ENCODE measurements around the gene FKRP. TPM values are rescaled to one million over a fixed set of nuclear protein-coding genes. Genes with fewer than 3 reads are reported as not detected.
"Not testable (repeated sequence)": the region's sequence is repeated elsewhere in the genome, so short reads cannot be mapped to it uniquely, and the experiment has no call there.

FKRP gene, protein sequence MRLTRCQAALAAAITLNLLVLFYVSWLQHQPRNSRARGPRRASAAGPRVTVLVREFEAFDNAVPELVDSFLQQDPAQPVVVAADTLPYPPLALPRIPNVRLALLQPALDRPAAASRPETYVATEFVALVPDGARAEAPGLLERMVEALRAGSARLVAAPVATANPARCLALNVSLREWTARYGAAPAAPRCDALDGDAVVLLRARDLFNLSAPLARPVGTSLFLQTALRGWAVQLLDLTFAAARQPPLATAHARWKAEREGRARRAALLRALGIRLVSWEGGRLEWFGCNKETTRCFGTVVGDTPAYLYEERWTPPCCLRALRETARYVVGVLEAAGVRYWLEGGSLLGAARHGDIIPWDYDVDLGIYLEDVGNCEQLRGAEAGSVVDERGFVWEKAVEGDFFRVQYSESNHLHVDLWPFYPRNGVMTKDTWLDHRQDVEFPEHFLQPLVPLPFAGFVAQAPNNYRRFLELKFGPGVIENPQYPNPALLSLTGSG
- 5.4 and 9.2 TPM in 2 replicates for total RNA-seq (2014; rRNA removed; shearing (Covaris generic))

DNA sequence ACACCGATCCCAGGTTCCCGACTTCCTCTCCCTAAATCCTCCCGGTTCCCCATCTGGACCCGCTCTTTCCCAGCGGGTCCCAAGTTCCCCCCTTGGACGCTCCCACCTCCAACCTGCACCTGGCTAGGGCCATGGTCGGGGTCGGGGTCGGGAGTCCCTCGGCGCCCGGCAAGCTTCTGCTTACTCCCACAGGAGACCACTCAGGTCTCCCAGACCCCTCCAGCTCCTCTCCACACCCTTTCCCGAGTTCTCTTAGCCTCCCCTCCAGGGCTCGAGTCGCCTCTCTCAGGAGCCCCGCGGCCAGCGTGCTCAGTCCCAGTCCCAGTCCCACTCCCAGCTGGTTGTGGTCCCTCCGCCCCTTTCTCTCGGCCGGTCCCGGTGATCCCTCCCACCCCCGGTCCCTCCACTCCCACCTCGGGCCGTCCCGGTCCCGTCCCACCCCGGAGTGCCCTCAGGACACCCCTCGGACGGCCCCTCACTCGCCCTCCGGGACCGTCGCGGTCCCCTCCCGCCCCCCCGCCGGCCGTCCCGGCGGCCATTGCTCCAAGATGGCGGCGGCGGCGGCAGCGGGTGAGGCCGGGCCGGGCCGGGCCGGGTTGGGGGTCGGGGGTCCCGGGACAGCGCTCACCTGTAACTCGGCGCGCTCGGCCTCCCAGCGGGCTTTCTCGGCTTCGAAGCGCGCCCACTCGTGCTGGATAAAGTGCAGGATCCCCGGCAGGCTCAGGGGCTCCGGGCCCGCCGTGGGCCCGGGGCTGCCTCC is at the start of gene FKRP:
Gene FKRP, plus strand, starts transcription at position 537 of the 760 bp plus-strand sequence. CDS start 9,394 bp downstream, outside the sequence.
- DNase-seq (ENCODE audit: low read depth), result peak; percentile 26

DNA sequence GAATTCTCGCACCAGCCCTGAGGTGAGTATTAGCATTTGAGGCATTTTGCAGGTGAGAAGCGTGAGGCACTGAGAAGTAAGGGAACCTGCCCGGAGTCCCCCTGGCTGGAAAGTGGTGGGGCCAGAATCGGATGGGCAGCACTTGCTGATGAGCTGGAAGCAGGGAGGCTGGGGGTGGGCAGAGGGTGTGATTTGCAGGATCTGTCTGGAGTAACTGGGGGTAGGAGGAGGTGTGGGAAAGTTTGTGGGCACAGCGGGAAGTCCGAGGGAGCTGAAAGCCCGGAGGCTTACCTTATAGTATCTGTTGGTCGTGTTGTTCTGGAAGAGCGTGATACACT is 49.0 kb upstream of the FKRP start:
- no peak for DNase-seq (ENCODE audit: low read depth)

DNA sequence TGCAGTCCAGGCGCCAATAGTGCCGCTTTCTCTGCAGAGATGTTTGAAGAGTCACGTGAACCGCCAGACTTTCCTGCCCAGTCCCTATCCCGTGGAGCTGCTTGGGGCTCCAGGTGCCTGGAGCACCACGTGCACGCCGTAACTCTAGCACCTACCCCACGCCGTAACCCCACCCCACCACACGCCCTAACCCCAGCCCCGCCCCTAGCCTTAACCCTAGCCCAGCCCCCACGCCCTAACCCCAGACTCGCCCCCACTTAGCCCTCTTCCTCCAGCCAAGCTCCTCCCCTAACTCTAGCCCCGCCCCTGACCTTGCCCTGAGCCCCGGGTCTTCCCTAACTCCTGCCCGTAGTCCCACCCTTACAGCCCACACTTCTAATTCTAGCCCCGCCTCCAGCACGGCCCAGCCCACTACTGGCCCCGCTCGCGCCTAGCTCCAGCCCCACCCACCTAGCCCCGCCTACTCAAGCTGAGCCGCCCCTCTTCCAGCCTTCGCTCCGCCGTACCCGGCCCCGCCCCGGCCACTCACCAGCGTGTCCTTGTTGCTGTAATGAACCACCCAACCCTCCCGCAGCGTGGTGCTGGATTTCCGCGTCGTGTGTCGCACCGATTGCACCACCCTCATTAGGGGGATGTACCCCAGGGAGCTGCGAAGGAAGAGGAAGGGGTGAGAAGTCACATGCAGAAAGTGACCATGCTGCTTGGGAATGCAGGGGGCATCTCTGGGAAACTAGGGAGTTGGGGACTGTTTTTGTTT is 48.5 kb upstream of the FKRP start:
- DNase-seq (ENCODE audit: low read depth), result peak; percentile 79

DNA sequence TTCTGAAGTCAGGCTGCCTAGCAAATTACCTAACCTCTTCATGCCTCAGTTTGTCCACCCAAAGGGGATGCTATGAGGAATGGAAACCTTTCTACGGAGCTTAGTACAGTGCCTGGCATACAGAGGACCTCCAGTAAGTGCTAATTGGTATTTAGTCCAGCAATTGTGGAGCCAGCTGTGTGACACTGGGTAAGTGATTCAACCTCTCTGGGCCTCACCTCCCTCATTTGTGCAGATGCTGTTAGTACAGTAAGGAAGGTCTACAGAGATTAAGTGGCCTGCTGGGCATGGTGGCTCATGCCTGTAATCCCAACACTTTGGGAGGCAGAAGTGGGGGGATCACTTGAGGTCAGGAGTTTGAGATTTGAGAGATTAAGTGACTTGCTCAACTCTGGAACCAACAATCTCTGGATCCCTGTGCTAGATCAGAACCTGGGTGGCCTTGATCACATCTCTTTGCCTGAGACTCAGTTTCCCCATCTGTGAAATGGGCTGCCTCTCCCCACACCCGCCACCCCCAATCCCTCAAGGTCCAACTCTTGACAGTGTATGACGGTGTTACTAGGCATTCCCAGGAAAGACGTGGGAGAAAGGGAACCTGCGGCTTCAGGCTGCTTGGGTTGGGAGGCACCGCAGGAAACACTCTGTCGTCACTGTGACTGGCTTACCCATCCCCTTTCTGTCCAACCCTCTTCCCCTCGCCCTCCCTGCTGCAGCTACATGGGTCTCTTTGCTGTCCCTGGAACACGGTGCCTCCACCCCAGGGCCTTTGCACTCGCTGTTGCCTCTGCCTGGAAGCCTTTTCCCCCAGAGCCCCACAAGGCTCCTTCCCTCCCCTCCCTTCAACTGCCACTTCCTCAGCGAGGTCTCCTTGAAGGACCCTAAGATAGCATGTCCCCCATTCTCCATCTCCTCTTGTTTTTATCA is 47.2 kb upstream of the FKRP start:
- DNase-seq (ENCODE audit: low read depth), result no peak

DNA sequence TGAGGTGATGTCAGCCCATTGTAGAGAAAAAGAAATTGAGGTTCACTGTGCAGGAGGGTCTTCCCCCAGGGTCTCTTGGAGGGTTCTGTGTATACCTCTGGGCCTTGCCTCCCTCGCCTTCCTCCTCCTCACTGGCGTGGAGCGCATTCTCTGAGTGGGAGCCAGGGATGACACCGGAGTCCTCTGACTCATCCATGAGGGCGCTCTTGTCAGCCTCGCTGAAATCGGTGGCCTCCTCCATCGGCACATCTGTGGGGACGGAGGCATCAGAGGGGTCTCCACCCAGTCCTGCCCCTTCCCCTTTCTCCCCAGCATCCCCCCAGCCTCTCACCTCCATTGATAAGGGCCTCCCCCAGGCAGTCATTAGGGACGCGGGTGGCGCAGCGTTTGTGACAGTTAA is 45.2 kb upstream of the FKRP start:
- DNase-seq (ENCODE audit: low read depth), result no peak

DNA sequence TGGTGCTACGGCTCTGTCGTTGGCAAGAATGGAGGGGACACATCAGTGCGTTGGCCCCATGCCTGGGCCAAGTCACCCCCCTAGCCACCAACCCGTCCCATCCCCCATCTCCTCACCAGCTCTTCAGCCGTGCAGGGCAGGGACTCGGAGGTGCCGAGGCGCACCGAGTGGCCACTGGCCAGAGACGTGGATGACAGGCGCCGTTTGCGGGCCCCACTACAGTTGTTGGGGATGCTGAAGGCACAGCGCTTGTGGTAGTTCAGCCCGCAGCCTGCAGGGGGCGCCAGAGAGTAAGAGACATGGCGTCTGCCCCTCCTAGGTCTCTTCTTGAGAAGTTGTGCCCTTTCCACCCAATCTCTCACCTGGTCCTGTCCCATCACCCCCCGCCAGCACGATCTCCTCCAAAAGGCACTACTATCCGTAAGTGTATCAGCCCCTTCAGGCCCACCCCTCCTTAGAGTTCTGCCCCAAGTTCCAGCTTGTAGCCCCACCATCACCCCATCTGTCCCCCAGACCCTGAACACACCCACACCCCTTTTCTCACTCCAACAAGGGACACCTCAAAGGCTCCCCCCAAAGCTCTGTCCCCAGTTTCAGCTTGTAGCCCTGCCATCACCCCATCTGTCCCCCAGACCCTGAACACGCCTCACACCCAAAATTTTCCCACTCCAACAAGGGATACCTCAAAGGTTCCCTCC is 41.3 kb upstream of the FKRP start:
- DNase-seq (ENCODE audit: low read depth), result peak; percentile 47

DNA sequence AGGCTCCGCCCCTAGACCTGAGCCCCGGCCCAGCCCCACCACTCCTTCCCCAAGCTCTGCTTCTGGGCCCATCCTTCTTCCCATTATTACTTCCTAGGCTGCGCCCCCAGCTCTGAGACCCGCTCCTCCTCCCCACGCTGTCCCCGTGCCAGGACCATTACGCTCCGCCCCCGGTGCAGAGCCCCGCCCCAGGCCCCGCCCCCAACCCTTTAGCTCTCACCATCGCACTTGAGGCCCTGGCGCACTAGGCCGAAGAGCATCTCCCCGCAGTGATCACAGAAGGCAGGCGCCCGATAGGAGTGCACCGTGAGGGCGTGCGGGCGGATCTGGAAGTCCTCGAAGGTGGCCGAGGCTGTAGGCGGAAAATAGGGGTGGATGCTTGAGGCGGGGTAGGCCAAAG is 35.2 kb upstream of the FKRP start:
- no peak for DNase-seq (ENCODE audit: low read depth)

DNA sequence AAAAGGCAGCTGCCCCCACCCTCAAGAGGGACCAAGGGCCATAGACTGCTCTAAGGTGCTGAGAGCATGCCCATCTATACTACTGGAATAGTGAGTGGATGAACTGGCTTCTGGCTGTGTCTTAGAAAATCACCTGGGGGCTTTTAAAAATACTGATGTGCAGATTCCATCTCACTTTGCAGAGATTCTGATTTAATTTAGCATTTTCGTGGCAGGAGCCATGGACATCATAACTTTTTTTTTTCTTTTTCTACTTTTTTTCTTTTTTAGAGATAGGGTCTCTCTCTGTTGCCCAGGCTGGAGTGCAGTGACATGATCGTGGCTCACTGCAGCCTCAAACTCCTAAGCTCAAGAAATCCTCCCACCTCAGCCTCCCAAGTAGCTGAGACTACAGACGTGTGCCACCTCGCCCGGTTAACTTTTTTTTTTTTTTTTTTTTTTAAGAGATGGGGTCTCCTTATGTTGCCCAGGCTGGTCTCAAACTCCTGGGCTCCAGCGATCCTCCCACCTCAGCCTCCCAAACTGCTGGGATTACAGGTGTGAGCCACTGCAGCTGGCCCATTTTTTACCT is 33.0 kb upstream of the FKRP start:
- not testable (repeated sequence) for DNase-seq (ENCODE audit: low read depth)

DNA sequence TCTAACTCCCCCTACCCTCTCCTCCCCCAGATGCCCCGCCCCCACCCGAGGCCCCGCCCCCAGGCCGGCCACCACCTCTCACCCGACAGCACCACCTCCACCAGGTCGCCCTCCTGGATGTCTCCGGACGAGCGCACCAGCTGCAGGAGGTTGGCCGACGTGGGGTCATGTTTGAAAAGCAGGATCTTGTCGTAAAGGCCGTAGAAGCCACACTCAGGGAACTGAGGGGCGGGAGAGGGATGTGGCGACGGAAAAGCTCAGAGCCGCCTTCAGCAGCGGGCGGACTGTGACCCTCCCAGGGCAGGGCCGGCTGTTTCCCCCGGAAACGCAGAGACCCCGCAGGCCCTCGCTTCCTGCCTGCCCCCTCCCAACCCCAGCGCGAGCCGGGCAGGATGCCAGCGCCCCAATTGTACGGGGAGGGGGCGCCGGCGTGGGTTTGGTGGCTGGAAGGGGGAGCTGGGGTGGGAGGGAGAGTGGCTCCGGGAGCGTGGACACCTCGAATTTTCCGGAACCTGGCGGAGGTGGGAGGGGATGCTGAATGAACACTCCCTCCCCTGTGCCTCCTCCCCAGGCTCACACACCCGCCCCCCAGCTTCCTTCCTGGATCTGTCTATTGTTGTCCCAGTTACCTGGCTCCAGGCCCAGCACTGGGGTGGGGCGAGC is 31.9 kb upstream of the FKRP start:
- DNase-seq (ENCODE audit: low read depth), result peak; percentile 82

DNA sequence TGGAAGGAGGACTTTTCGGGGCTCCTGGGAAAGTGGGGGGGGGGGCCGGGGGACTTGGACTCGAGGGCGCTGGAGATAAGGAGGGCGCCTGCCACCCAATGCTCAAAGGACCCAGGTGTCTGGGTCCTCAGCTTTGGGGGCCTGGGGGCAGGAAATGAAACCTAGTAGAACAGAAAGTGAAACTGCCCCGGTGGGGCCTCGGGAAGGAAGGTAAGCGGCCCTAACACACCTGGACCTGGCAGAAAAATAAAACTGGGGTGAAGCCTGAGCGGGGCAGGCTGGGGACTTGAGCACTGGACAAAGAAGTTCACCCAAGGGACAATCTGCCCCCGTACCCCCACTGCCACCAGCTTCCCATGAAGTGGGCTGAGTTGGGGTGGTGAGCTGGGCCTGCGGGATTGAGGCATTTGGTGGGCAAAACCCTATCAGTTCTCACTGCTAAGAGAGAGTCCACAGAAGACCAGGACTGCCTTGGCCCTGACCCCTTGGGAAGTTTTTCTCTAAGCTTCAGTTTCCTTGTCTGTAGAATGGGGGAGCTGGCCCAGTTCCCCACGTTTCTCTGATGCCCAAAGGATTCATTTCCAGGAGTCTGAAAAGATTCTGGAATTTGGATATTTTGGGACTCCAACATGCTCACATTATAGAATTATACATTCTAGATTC is 31.3 kb upstream of the FKRP start:
- DNase-seq (ENCODE audit: low read depth), result no peak

DNA sequence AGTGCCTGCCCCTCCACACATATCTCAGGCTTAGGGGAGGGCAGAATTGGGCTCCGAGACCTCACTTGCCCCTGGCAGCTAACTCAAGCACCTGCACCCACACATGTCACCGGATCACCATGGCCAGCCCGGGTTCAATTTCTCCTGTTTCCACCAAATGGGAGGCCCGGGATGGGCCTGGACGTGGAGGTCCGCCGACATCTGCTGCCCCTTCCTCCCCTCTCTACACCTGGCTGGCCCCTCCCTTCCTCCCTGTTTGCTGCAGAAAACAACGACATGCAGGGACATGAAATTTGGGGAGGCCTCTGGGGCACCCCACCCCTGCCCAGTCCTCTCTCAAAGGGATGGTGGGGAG is 30.3 kb upstream of the FKRP start:
- DNase-seq (ENCODE audit: low read depth), result no peak

DNA sequence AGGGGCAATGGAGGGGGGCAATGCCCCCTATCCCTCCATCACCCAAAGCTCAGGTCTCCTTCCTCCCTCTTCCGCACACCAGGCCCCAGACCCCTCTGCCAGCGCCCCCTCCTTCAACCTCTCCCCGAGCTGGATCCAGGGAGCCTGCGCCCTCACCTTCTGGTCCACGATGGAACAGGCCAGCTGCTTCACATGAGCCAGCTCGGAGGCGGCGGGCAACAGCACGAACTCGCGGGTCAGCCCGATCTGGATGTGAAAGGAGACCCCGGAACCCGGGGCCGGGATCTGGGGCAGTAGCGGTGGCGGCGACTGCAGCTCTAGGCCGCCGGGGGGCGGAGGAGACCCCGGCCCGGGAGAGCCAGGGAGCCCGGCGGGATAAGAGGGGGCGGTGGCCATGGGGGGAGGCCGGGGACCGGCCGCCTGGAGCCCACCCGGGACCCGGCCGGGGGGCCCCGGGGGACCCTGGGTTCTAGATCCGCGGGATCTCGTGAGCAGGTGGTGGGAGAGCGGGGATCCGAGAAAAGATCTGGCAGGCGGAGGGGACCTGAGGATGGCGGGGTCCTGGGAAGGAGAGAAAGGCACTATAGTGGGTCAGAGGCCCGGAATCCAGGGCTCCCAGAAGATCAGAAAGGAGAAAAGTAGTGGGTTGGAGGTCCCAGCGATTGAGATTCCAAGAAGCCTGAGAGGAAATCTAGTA is 29.7 kb upstream of the FKRP start:
- peak; percentile 15 for DNase-seq (ENCODE audit: low read depth)

DNA sequence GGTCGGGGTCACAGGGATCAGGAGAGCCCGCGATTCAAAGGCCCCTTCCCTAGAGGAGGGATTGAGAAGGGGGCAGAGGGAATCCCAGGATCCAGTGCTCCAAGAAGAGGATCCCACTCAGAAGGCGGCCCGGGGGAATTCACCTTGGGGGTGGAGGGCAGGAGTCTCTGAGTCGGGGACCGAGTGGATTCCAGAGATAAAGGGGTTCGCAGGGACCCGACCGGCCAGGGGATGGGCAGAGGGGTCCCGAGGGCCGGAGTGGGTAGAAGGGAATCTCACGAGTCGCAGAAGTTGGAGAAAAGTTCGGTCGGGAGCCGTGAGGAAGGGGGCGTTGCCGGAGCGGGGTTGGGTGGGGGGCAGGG is 29.2 kb upstream of the FKRP start:
- DNase-seq (ENCODE audit: low read depth), result no peak

DNA sequence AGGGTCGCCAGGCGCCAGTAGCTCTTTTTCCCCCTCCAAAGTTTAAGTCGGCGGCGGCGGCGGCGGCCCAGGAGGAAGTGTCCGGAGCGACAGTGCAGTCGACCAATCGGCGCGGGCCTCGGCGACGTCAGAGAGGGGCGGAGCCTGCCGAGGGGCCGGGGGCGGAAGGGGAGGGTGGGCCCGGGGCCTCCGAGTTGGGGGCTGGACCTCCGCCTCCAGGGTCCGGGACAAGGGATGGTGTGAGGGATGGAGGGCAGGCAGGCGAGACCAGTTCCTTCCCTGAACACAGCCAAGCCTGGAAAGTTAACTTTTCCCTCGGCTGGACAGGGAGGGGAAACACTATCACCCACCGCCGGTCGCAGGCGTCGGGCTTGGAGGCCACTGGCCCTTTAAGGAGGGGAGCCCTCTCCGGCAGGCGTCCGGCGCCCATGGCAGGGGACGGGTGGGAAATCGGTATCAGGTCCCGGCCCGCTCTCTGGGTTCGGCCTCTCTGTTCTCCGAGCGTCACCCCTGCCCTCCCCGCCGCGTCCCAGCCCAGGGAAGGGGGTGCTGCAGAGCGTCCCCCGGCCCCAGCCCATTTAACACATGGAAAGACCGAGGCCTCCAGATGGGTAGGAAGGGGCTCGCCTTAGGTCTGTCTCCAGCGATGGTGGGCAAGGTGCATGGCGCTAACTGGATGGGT is 28.7 kb upstream of the FKRP start, which contains the start of gene PRKD2:
Gene PRKD2, minus strand, starts transcription at position 81 of the 682 bp plus-strand sequence. CDS start 744 bp downstream, outside the sequence.
- DNase-seq (ENCODE audit: low read depth), result peak; percentile 80

DNA sequence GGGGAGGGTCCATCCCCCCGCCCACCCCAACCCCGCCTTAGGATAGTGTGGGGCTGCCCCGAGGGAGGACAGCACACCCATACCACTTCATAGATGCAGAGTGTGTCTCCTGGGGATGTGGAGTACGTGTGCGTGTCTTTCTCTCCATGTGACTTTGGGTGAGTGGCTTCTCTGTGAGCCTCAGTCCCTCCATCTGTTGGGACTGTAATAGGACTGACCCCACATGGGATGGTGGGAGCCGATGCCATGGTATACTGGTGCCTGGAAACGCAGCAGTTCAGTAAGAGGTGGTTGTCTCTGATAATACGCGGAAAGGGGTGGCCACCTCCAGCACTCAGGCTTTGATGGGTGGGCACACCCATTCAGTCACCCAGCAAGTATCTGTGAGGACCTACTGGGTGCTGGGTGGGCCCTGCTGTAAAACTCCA is 28.1 kb upstream of the FKRP start:
- peak; percentile 24 for DNase-seq (ENCODE audit: low read depth)

DNA sequence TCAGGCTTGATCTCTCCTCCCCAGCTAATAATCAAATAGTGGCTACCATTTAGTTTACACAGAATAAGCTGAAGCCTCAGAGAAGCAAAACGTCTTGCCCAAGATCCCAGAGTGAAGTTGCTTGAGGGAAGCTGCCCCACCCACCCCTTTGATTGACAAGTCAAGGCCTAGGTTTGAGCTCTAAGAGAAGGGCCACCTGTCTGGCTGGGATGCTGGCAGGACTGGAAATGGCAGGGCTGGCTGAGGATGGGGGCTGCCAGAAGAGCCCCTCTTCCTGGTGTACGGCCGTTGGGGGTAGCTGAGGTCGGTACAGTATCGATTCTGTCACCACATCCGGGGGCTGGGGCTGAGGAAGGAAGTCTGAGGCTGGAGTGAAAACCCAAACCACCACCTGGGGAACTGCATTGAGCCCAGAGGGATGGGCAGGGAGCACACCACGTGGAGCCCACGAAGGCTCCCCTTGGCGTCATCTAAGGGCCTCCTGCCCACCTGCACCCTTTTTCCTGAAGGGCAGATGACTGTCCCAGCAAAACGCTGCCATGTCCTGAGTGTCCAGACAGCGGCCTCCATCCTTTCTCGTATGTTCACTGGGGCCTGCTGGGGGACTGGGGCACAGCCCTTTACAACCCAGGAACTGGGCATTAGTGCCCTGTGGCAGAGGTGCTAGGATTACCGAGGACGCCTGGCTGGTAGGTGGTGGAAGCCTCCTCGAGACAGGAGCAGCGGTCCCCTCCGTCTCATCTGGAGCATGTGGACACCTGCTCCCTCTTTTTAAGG is 27.5 kb upstream of the FKRP start:
- DNase-seq (ENCODE audit: low read depth), result peak; percentile 17
